ENCODE data around the gene OR10C1.

OR10C1 gene, protein sequence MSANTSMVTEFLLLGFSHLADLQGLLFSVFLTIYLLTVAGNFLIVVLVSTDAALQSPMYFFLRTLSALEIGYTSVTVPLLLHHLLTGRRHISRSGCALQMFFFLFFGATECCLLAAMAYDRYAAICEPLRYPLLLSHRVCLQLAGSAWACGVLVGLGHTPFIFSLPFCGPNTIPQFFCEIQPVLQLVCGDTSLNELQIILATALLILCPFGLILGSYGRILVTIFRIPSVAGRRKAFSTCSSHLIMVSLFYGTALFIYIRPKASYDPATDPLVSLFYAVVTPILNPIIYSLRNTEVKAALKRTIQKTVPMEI

DNA sequence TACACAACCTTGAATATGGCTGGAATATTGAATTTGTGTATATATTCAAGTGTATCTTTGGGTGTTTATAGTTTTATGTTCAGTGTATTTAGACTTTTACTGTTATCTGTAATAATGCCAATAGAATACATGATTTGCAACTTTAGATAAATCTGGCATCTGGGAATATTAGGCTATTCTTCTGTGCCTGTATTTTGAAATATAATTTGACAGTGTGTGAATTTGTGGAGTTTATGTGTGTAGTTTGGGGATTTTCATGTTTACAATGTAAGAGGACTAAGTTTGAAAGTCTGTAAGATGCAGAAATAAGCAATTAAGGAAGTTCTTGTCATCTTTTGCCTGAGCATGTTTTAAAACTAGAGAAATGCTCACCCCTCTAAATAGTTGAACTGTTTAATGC, at the start of gene OR10C1:
OR10C1 (plus strand) TSS at position 301 of the 400 bp plus-strand sequence. CDS start 710 bp downstream, outside the sequence.
- Histone ChIP-seq H3K27ac (ENCODE audit: poor library complexity, severe bottlenecking) (no peak within 1 kb of the TSS), H3K4me1 (ENCODE audit: insufficient read depth, poor library complexity, severe bottlenecking) (no peaks in the 10 kb centered on the region), H3K9me3 (ENCODE audit: severe bottlenecking) (peaks cover 2% of the 10 kb centered on the region), H3K27me3 (ENCODE audit: insufficient read depth, poor library complexity, severe bottlenecking) (peaks cover 40% of the 10 kb centered on the region), H3K4me3 (ENCODE audit: severe bottlenecking) (no peak within 1 kb of the TSS), H3K36me3 (ENCODE audit: low read depth) (no peaks in the 10 kb centered on the region)
- DNase-seq (ENCODE audit: low spot score) (no peak), ATAC-seq (ENCODE audit: low read depth) (no peak)
- TF ChIP-seq CTCF (IDR thresholded peaks at IDR 0.05; ENCODE audit: poor library complexity, severe bottlenecking) = no peak

GRCh38 chr6:29395331-29395730, 43.8 kb upstream of the OR10C1 start, which contains the start of gene OR12D2:
Gene OR12D2 (plus strand): TSS chr6:29395631. CDS start chr6:29396700, 1,069 bp downstream.
- H3K27ac ChIP-seq (ENCODE audit: poor library complexity, severe bottlenecking) = no peak within 1 kb of the TSS
- H3K9me3 ChIP-seq (ENCODE audit: severe bottlenecking) = no peaks in the 10 kb centered on the region
- no peak within 1 kb of the TSS for H3K4me3 ChIP-seq (ENCODE audit: severe bottlenecking)
- ATAC-seq (ENCODE audit: low read depth) (no peak), DNase-seq (ENCODE audit: low spot score) (no peak)
- no peaks in the 10 kb centered on the region for H3K36me3 ChIP-seq (ENCODE audit: low read depth)
- H3K4me1 ChIP-seq (ENCODE audit: insufficient read depth, poor library complexity, severe bottlenecking) = no peaks in the 10 kb centered on the region
- no peak for TF ChIP-seq CTCF (IDR thresholded peaks at IDR 0.05; ENCODE audit: poor library complexity, severe bottlenecking)
- H3K27me3 ChIP-seq (ENCODE audit: insufficient read depth, poor library complexity, severe bottlenecking) = no peaks in the 10 kb centered on the region

GRCh38 chr6:29399525-29399924, 39.6 kb upstream of the OR10C1 start:
- ATAC-seq (ENCODE audit: low read depth) (no peak), DNase-seq (ENCODE audit: low spot score) (no peak)
- Histone ChIP-seq H3K9me3 (ENCODE audit: severe bottlenecking) (no peaks in the 10 kb centered on the region), H3K4me1 (ENCODE audit: insufficient read depth, poor library complexity, severe bottlenecking) (no peaks in the 10 kb centered on the region), H3K27ac (ENCODE audit: poor library complexity, severe bottlenecking) (no peak overlapping the region), H3K36me3 (ENCODE audit: low read depth) (no peaks in the 10 kb centered on the region), H3K27me3 (ENCODE audit: insufficient read depth, poor library complexity, severe bottlenecking) (peaks cover 7% of the 10 kb centered on the region), H3K4me3 (ENCODE audit: severe bottlenecking) (no peak overlapping the region)
- TF ChIP-seq CTCF (IDR thresholded peaks at IDR 0.05; ENCODE audit: poor library complexity, severe bottlenecking) = no peak

GRCh38 chr6:29403801-29404200, 35.3 kb upstream of the OR10C1 start:
- no peak for DNase-seq (ENCODE audit: low spot score)
- no peak for ATAC-seq (ENCODE audit: low read depth)
- no peak overlapping the region for H3K4me3 ChIP-seq (ENCODE audit: severe bottlenecking)
- H3K27me3 ChIP-seq (ENCODE audit: insufficient read depth, poor library complexity, severe bottlenecking) = peaks cover 7% of the 10 kb centered on the region
- no peaks in the 10 kb centered on the region for H3K4me1 ChIP-seq (ENCODE audit: insufficient read depth, poor library complexity, severe bottlenecking)
- H3K27ac ChIP-seq (ENCODE audit: poor library complexity, severe bottlenecking) = no peak overlapping the region
- no peaks in the 10 kb centered on the region for H3K36me3 ChIP-seq (ENCODE audit: low read depth)
- H3K9me3 ChIP-seq (ENCODE audit: severe bottlenecking) = no peaks in the 10 kb centered on the region
- no peak for TF ChIP-seq CTCF (IDR thresholded peaks at IDR 0.05; ENCODE audit: poor library complexity, severe bottlenecking)

DNA sequence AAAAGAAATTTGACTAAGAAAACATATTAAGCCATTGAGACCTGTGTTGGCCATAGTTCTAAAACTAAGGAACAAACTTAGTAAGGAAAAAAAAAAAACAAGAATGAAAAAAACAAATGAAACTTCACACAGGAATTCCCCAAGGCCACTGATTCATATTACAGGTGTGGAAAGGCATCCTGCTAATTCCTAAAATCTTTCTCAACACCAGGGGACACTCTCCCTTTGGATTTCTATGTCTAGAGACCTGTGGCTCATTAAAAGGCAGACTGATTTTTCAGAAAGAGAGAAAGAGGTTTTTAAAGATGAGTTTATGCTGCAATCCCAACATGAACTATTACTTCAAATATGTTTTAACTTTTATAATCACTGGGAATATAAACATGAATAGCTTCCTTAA, 24.5 kb upstream of the OR10C1 start, which contains the start of gene OR12D1:
OR12D1 (plus strand) TSS at position 341 of the 400 bp plus-strand sequence.
- Histone ChIP-seq H3K9me3 (ENCODE audit: severe bottlenecking) (peaks cover 3% of the 10 kb centered on the region), H3K27me3 (ENCODE audit: insufficient read depth, poor library complexity, severe bottlenecking) (peaks cover 9% of the 10 kb centered on the region), H3K36me3 (ENCODE audit: low read depth) (no peaks in the 10 kb centered on the region), H3K4me1 (ENCODE audit: insufficient read depth, poor library complexity, severe bottlenecking) (no peaks in the 10 kb centered on the region), H3K4me3 (ENCODE audit: severe bottlenecking) (no peak within 1 kb of the TSS), H3K27ac (ENCODE audit: poor library complexity, severe bottlenecking) (no peak within 1 kb of the TSS)
- TF ChIP-seq CTCF (IDR thresholded peaks at IDR 0.05; ENCODE audit: poor library complexity, severe bottlenecking) = peak; percentile 38
- no peak for DNase-seq (ENCODE audit: low spot score)
- ATAC-seq (ENCODE audit: low read depth) = peak; percentile 64; the same call in 2 of the 3 replicates

All from RWPE2 (cell line).